GM18526 (cell line): ENCODE results near the gene ZNF547.
A peak's percentile ranks its signal among the peaks of the same experiment; 100 is the strongest.

Experiments
- POLR2A ChIP-seq: IDR thresholded peaks from 3 replicates; pipeline ENCODE4 v1.6.1; 2011; ENCODE audit not compliant: insufficient read length; ENCODE audit errors: extremely low read depth

Gene ZNF547

DNA sequence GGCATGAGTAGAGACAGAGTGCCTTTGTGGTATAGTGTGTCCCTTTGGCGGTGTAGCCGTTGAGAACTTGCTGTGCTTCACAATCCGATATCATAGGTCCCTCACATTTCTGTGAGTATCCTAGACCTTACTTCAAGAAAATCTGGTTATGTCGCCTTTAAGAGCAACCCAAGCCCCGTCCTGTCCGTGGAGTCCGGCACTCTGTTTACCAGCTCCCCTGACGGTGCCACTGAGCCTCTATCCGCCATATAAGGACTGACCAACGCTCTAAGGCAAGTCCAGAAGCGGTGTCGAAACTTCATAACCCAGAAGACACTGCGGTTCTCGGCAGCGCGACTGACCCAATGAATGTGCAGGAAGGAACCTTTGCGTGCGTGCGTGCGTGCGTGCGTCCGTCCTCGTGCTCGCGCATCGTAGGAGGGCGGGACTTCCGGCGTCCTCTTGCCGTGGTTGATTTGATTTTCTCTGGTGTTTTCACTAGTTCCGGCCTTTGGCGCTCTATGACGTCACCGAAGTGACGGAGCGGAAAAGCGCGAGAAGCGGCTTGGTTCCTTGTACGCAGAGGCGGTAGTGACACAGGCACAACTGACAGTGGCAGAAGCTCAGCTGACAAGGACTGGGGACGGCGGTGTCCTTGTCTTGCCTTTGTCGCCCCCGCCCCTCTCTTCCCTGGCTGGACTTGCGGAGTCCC is at the start of gene ZNF547, which contains the start of gene TRAPPC2B:
Gene ZNF547, plus strand, starts transcription at position 555 of the 691 bp plus-strand sequence. CDS start 5,005 bp downstream, outside the sequence.
Gene TRAPPC2B, plus strand, starts transcription at position 555 of the 691 bp plus-strand sequence. CDS start 1,283 bp downstream, outside the sequence.
- TF ChIP-seq POLR2A = peak; percentile 69

DNA sequence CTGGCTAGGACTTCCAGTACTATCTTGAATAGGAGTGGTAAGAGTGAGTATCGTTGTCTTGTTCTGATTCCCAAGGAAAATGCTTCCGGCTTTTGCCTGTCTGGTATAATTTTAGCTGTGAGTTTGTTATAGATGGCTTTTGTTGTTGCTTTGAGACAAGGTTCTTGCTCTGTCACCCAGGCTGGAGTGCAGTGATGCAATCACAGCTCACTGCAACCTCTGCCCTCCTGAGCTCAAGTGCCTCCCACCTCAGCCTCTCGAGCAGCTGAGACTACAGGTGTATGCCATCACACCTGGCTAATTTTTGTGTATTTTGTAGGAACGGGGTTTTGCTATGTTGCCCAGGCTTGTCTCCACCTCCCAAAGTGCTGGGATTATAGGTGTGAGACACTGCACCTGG is 49.2 kb upstream of the ZNF547 start:
- TF ChIP-seq POLR2A = no peak

DNA sequence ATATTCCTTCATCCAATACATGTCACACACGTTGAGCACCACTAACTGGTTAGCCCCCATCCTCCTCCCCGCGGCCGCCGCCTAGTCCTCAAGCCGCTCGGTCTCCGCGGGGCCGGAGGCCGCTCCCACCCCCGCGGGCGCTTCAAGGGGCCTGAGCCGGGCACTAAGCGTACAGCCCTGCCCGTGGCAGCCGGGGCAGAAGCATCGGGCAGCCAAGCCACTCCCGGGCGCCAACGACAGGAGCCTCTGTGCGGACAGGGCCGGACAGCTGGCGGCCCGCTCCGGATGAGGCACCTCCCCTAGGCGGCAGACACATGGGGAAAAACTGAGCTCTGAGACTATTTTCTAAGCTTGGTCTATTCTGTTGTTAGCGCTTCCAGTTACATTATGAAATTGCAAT is 45.8 kb upstream of the ZNF547 start:
- no peak for TF ChIP-seq POLR2A

DNA sequence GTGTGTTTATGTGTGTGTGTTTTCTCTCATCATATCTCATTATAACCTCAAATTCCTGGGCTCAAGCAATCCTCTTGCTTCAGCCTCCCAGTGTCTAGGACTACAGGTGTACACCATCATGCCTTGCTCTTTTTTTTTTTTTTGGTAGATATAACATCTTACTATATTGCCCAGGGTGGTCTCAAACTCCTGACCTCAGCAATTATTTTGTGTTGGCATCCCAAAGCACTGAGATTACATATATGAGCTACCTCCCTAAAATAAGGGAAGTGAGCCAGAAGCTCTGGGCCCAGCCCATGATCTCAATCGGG is 43.5 kb upstream of the ZNF547 start:
- no peak for TF ChIP-seq POLR2A

DNA sequence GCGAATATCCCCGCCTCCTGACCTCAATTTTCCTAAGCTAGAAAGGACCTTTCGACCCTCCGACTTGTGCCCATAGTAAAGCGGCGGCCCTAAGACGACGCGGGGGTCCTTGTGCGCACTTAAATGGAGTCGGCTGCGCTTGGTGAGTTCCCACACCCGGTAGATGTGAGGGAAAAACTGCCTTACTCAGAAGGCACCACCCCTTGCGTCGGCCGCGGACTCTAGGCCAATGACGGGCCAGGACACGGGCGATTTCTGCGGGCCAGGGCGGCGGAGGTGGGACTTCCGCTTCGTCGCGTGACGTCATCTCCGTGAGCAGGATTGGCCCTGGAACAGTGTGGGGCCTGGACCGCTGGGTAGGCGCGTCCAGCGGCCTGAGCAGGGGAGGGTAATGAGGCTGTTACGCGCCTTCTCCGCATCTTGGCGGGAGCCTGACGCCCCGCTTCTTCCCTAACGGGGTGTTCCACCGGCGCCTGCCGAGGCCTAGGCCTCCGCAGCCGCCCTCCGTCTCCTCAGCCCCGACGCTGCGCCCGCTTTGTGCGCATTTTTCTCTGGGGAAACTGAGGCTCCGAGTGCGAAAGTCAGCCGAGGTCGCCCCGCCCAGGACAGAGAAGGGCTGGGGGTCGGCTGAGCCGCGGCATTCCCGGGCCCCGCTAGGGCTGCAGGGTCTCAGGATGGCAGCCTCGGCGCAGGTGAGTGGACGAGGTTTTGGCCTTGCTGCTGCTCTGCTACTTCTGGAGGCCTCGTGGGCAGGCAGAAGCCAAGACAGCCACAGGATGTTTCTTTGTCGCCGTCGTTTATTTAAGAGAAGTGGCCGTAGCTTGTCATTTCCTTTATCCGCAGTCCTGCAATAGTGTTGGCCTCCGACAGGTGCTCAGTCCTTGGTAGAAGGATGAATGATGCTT is 42.9 kb upstream of the ZNF547 start, which contains the start of gene ZNF543:
Gene ZNF543, plus strand, starts transcription at position 293 of the 905 bp plus-strand sequence. Its CDS starts 382 bp downstream, at position 675.
- peak; percentile 82 for TF ChIP-seq POLR2A

DNA sequence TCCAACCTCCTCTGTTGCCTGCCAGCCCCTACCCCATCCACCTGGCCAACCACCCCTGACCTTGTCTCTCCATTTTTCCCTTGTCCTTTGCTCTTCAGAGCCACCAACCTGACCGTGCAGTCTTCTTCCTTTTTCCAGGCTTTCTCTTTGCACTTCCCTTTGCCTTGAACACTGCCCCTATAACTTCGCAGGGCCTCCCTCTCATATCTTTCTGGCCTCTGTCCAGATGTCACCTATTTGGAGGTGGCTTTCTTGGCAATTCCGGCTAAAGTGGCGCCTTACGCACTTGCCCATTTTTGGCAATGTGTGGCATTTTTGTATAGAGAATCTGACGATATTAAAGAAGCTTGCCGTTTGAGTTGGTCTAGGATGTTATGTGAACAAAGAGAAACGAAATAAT is 42.2 kb upstream of the ZNF547 start:
- no peak for TF ChIP-seq POLR2A

GRCh38 chr19:57321751-57322150 is 41.6 kb upstream of the ZNF547 start:
- no peak for TF ChIP-seq POLR2A

GRCh38 chr19:57324992-57325391 is 38.4 kb upstream of the ZNF547 start:
- TF ChIP-seq POLR2A = no peak

- no peak for TF ChIP-seq POLR2A
Measured at GRCh38 chr19:57327993-57328392, 35.4 kb upstream of the ZNF547 start.

GRCh38 chr19:57334191-57334590 is 29.2 kb upstream of the ZNF547 start:
- no peak for TF ChIP-seq POLR2A

DNA sequence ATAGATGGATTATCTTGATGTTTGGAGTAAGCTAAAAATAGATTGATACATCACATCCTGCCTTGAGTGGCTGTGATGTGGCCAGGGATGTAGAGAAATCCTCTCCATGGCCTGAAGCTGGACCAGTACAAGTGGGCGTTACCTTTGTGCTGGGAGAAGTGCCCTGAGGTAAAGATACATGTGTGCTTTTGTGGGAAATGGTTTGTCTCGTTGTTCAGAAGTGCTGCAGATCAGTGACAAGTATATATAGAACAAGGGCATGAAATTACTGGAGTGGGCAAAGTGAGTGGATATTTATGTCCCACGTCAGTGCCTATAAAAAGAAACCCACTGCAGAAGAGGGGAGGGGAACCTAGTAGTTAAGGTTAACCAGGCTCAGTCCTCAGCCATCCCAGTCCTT is 24.5 kb upstream of the ZNF547 start:
- no peak for TF ChIP-seq POLR2A

GRCh38 chr19:57342582-57342981 is 20.8 kb upstream of the ZNF547 start:
- no peak for TF ChIP-seq POLR2A

DNA sequence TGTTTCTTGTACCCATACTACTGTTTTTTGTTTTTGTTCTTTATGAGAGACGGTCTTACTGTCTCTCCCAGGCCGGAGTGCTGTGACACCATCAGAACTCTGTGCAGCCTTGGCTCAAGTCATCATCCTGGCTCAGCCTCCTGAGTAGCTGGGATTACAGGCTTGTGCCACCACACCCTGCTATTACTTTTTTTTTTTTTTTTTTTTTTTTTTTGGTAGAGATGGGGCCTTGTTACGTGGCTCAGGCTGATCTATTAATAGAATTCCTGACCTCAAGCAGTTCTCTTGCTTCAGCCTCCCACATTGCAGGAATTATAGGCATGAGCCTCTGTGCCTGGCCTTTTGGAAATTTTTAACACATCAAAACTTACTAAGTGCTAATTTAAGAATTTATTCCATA is 15.2 kb upstream of the ZNF547 start:
- TF ChIP-seq POLR2A = no peak

- peak; percentile 44 for TF ChIP-seq POLR2A
Measured at GRCh38 chr19:57350877-57351805, 12.2 kb upstream of the ZNF547 start, which contains the start of gene ZNF304. ZNF304 (plus strand) TSS chr19:57351271; CDS start chr19:57351665, 394 bp downstream.

- no peak for TF ChIP-seq POLR2A
Measured at GRCh38 chr19:57351867-57352266, 11.5 kb upstream of the ZNF547 start.
